22Rv1 (cell line): ENCODE measurements around the gene CCT7.

Source experiments
- H3K27ac ChIP-seq: fragments of 450-650 bp; 2 replicates; pipeline ENCODE4 v1.5.1; 2017
- CTCF ChIP-seq: fragments of 450-650 bp; IDR thresholded peaks from 2 replicates; pipeline ENCODE4 v1.5.1; 2017; ENCODE audit warnings: mild to moderate bottlenecking
- ZFX ChIP-seq: fragments of 450-650 bp; IDR thresholded peaks from 2 replicates; pipeline ENCODE4 v1.6.1; 2017; ENCODE audit warnings: antibody characterized with exemption, borderline replicate concordance

CCT7 gene

GRCh38 chr2:73265298-73266060 lies 31.4 kb downstream of the CCT7 start:
- TF ChIP-seq ZFX (no peak), CTCF (no peak)

GRCh38 chr2:73266061-73266901 lies 32.2 kb downstream of the CCT7 start:
- H3K27ac ChIP-seq = no peak overlapping the region

More at GRCh38 chr2:73265298-73266060, 31.4 kb downstream of the CCT7 start:
- H3K27ac ChIP-seq = no peak overlapping the region

GRCh38 chr2:73267008-73267407 lies 32.9 kb downstream of the CCT7 start:
- TF ChIP-seq ZFX = no peak
- no peak for TF ChIP-seq CTCF

More at GRCh38 chr2:73266061-73266901, 32.2 kb downstream of the CCT7 start:
- TF ChIP-seq CTCF (no peak), ZFX (no peak)

GRCh38 chr2:73268366-73268829 lies 34.3 kb downstream of the CCT7 start:
- peak overlapping the region; percentile 93 for H3K27ac ChIP-seq

More at GRCh38 chr2:73267008-73267407, 32.9 kb downstream of the CCT7 start:
- no peak overlapping the region for H3K27ac ChIP-seq

GRCh38 chr2:73268830-73269685 lies 35.0 kb downstream of the CCT7 start:
- TF ChIP-seq CTCF (peak; percentile 71), ZFX (no peak)
- H3K27ac ChIP-seq = peak overlapping the region; percentile 93

More at GRCh38 chr2:73268366-73268829, 34.3 kb downstream of the CCT7 start:
- TF ChIP-seq CTCF (no peak), ZFX (no peak)

- H3K27ac ChIP-seq = peak overlapping the region; percentile 93
- no peak for TF ChIP-seq ZFX
- no peak for TF ChIP-seq CTCF
Measured at GRCh38 chr2:73269686-73270465, 35.8 kb downstream of the CCT7 start.
